ENCODE data around the gene BNIP3. TPM values are rescaled to one million over a fixed set of nuclear protein-coding genes. Genes with fewer than 3 reads are reported as not detected.

The BNIP3 gene
- total and polyA plus RNA-seq, 2 of the 13 experiments (the other 11 are each of a cell fraction or from before 2014, with no cell fraction given), result 73.7 to 223 TPM

GRCh38 chr10:131981429-131982184 is at the start of gene BNIP3 (continued):
- TF ChIP-seq E2F5 (CRISPR knock-in tag; conservative IDR thresholded peaks at IDR 0.05), result no peak
- TF ChIP-seq ZBTB38 (CRISPR knock-in tag; IDR thresholded peaks at IDR 0.05), result peak; percentile 62; the same call in 1 of the 2 replicates
- TF ChIP-seq ZNF777 (CRISPR knock-in tag; IDR thresholded peaks at IDR 0.05), result peak; percentile 38
- peak; percentile 27; the same call in 1 of the 2 replicates for TF ChIP-seq ZNF280B (CRISPR knock-in tag; IDR thresholded peaks at IDR 0.05; ENCODE audit: borderline replicate concordance)
- TF ChIP-seq SCMH1 (CRISPR knock-in tag; IDR thresholded peaks at IDR 0.05; ENCODE audit: borderline replicate concordance), result no peak
- 0 out of 2 replicates have a peak, but pooled peaks have one; percentile 35 for TF ChIP-seq ZNF224 (CRISPR knock-in tag; IDR thresholded peaks at IDR 0.05)
- TF ChIP-seq ZNF773 (CRISPR knock-in tag; IDR thresholded peaks at IDR 0.05; ENCODE audit: borderline replicate concordance), result peak; percentile 26; the same call in 1 of the 2 replicates
- TF ChIP-seq ZNF552 (CRISPR knock-in tag; IDR thresholded peaks at IDR 0.05; ENCODE audit: borderline replicate concordance), result no peak
- no peak for TF ChIP-seq ZNF713 (CRISPR knock-in tag; IDR thresholded peaks at IDR 0.05)
- TF ChIP-seq TRIM24 (CRISPR knock-in tag; IDR thresholded peaks at IDR 0.05), result no peak
- TF ChIP-seq ZNF12 (CRISPR knock-in tag; IDR thresholded peaks at IDR 0.05), result no peak
- no peak for TF ChIP-seq GTF3A (CRISPR knock-in tag; conservative IDR thresholded peaks at IDR 0.05)
- peak; percentile 69; the same call in 1 of the 2 replicates for TF ChIP-seq BRCA1 (CRISPR knock-in tag; IDR thresholded peaks at IDR 0.05)
- peak; percentile 86 for TF ChIP-seq ZNF225 (CRISPR knock-in tag; IDR thresholded peaks at IDR 0.05)
- TF ChIP-seq NFKB2 (CRISPR knock-in tag; IDR thresholded peaks at IDR 0.05; ENCODE audit: borderline replicate concordance), result peak; percentile 82; the same call in 1 of the 2 replicates
- TF ChIP-seq MXD1 (CRISPR knock-in tag; IDR thresholded peaks at IDR 0.05), result no peak
- no peak for TF ChIP-seq STAT5B (CRISPR knock-in tag; IDR thresholded peaks at IDR 0.05)
- no peak for TF ChIP-seq SSRP1 (CRISPR knock-in tag; IDR thresholded peaks at IDR 0.05)
- TF ChIP-seq ZNF143 (CRISPR knock-in tag; IDR thresholded peaks at IDR 0.05), result peak; percentile 47; the same call in 1 of the 2 replicates
- no peak for TF ChIP-seq TCF12 (IDR thresholded peaks at IDR 0.05)
- no peak for TF ChIP-seq TCF12 (CRISPR knock-in tag; IDR thresholded peaks at IDR 0.05)
- peak; percentile 82 to 93 for TF ChIP-seq POLR2A (IDR thresholded peaks at IDR 0.05; ENCODE audit: insufficient read depth in 1 of 2, low read depth in 2 of 2, low read length in 2 of 2)
- TF ChIP-seq RARG (CRISPR knock-in tag; IDR thresholded peaks at IDR 0.05; ENCODE audit: low read depth), result no peak
- TF ChIP-seq ZBTB2 (CRISPR knock-in tag; IDR thresholded peaks at IDR 0.05; ENCODE audit: low read depth), result no peak; the same call in 1 of the 2 replicates
- no peak for TF ChIP-seq SMC3 (IDR thresholded peaks at IDR 0.05; ENCODE audit: low read length)

Data from HepG2 (cell line).